K562 (cell line): ENCODE measurements around the gene RNASE4. TPM values are rescaled to one million over a fixed set of nuclear protein-coding genes. Genes with fewer than 3 reads are reported as not detected.

Experiments used
- HDAC2 ChIP-seq: fragments of 450-650 bp; IDR thresholded peaks from 2 replicates; pipeline ENCODE4 v1.6.1; 2016; ENCODE audit warnings: mild to moderate bottlenecking
- KLF10 ChIP-seq: fragments of 250-450 bp; sonication (Bioruptor Pico); IDR thresholded peaks from 2 replicates; pipeline ENCODE4 v1.6.1; 2021; ENCODE audit warnings: matching md5 sums
- MYC ChIP-seq, 2 experiments: fragments of 250-450 bp in 1 of 2; sonication (Bioruptor Pico) in 1 of 2; IDR thresholded peaks; 2 replicates each; pipeline versions ENCODE4 v1.5.1 to v1.6.1; 2012 to 2021; ENCODE audit warnings: low read depth in 2 of 2, borderline replicate concordance in 1 of 2, improper control_type of control experiment in 1 of 2, low read length in 1 of 2, mild to moderate bottlenecking in 1 of 2, moderate library complexity in 1 of 2
- PHB ChIP-seq: fragments of 250-450 bp; sonication (Bioruptor Pico); IDR thresholded peaks from 2 replicates; pipeline ENCODE4 v1.5.0; 2021
- POLR2A ChIP-seq: fragments of 450-650 bp; conservative IDR thresholded peaks from 2 replicates; pipeline ENCODE4 v1.6.1; 2016
- REST ChIP-seq, 2 experiments: fragments of 450-650 bp; formaldehyde crosslinking in 1 of 2; IDR thresholded peaks; 2 replicates each; pipeline versions ENCODE4 v1.4.0 to v1.6.1; 2014 to 2020; ENCODE audit warnings: mild to moderate bottlenecking in 2 of 2, borderline replicate concordance in 1 of 2, low read depth in 1 of 2
- RNF2 ChIP-seq: sonication (generic); IDR thresholded peaks from 2 replicates; pipeline ENCODE4 v1.6.1; 2016
- SMARCA5 ChIP-seq: fragments of 450-650 bp; IDR thresholded peaks from 2 replicates; pipeline ENCODE4 v1.6.1; 2016
- ZNF224 ChIP-seq: sonication (generic); formaldehyde crosslinking; IDR thresholded peaks from 2 replicates; pipeline ENCODE4 v1.8.0; 2022; ENCODE audit warnings: mild to moderate bottlenecking, missing genetic modification reagents
- ZNF668 ChIP-seq: fragments of 250-450 bp; sonication (Bioruptor Pico); IDR thresholded peaks from 2 replicates; pipeline ENCODE4 v1.8.0; 2022; ENCODE audit warnings: mild to moderate bottlenecking, inconsistent platforms
- ZNF79 ChIP-seq: fragments of 250-450 bp; sonication (Bioruptor Pico); IDR thresholded peaks from 2 replicates; pipeline ENCODE4 v1.4.0; 2020; ENCODE audit warnings: low read depth, mild to moderate bottlenecking, moderate library complexity
- polyA plus RNA-seq, 8 experiments: library from polyadenylated mRNA; depleted of rRNA in 4 of 8; stranded (reverse) in 5 of 8; unstranded in 3 of 8; fragments of >200 nt; fragmentation: Nextera tagmentation in 2 of 8; fragmentation: Illumina TruSeq in 1 of 8; extraction: Ambion mirVana in 2 of 8; extraction: Trizol in 1 of 8; gene quantifications; 2 replicates each; pipeline versions ENCODE4 v1.2.1 to v1.2.3, GENCODE V29; 2011 to 2014; ENCODE audit warnings: inconsistent platforms in 1 of 8, missing spikeins in 1 of 8
- total RNA-seq, 7 experiments: library from RNA; depleted of rRNA in 6 of 7; stranded (reverse); fragments of >200 nt in 6 of 7; fragmentation: Illumina TruSeq in 2 of 7; extraction: Trizol in 2 of 7; gene quantifications; 2 replicates each; pipeline versions ENCODE4 v1.2.1 to v1.2.3, GENCODE V29; 2011 to 2021; ENCODE audit warnings: low replicate concordance in 1 of 7
- TF ChIP-seq, protein P1 (sequence below): sonication (generic); formaldehyde crosslinking; IDR thresholded peaks from 2 replicates; pipeline ENCODE4 v1.8.0; 2022; ENCODE audit warnings: missing genetic modification reagents, mild to moderate bottlenecking, moderate library complexity, borderline replicate concordance

Gene RNASE4
- total and polyA plus RNA-seq, 9 of the 15 experiments (the other 6 are each of a cell fraction or from before 2014, with no cell fraction given), result 0.09 to 0.22 (median 0.13) TPM; not detected in 2

DNA sequence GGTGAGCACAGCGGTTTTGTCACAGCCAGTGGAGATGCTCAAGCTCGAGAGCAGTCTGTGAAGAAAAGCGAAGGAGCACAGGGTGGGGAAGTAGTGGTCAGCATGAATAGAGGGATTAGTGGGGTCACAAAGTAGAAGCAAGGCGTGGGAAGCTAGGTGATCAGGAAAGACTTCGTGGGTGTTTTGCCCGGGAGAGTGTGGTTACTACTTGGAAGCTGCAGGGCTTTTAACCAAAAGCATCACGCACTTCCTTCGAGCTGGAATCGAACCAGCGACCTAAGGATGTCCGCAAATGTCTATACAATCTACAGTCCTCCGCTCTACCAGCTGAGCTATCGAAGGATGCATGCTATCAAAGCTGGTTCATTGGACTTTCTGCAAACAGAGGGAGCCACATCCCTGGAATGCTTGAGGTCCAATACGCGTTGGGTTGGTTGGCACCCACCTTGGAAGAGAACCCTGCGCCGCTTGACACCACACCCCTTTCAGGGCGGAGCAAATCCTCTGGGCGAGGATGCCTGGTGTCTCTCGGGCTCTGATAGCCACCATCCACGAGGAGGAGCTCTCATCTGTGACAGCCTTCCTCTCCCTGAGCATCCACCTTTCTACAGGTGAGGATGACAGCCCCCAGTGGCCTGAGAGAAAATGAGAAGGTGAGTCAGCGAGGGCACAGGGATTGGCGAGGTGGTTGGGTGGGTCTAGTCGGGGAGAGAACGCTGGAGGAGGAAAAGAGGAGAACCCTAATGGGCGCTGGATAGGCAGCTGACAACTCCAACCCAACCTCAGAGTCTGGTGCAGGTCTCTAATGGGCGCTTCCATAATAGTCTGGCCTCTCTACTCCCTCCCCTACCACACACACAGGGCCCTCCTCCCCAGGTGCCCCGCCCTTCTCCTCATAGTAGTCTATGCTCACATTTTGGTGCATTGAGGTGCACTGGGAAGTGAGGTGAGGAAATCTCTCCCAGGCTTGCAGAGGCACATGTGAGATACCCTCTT is 26.8 kb upstream of the RNASE4 start (continued):
- no peak for TF ChIP-seq REST (IDR thresholded peaks at IDR 0.05; ENCODE audit: borderline replicate concordance)
- no peak for TF ChIP-seq REST (CRISPR knock-in tag; IDR thresholded peaks at IDR 0.05; ENCODE audit: low read depth)
- no peak for TF ChIP-seq SMARCA5
- TF ChIP-seq ZNF79 (CRISPR knock-in tag), result no peak
- no peak for TF ChIP-seq KLF10 (CRISPR knock-in tag)
- TF ChIP-seq POLR2A, result no peak
- TF ChIP-seq ZNF668 (CRISPR knock-in tag), result no peak
- no peak for TF ChIP-seq PHB (CRISPR knock-in tag)
- TF ChIP-seq MYC (IDR thresholded peaks at IDR 0.05; ENCODE audit: low read depth, low read length), result no peak
- no peak for TF ChIP-seq MYC (CRISPR knock-in tag; IDR thresholded peaks at IDR 0.05; ENCODE audit: borderline replicate concordance, low read depth)
- no peak for TF ChIP-seq HDAC2
- no peak for TF ChIP-seq RNF2
- TF ChIP-seq, protein P1, sequence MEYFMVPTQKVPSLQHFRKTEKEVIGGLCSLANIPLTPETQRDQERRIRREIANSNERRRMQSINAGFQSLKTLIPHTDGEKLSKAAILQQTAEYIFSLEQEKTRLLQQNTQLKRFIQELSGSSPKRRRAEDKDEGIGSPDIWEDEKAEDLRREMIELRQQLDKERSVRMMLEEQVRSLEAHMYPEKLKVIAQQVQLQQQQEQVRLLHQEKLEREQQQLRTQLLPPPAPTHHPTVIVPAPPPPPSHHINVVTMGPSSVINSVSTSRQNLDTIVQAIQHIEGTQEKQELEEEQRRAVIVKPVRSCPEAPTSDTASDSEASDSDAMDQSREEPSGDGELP, result peak; percentile 65
- no peak for TF ChIP-seq ZNF224 (CRISPR knock-in tag)
